ENCODE measurements around the gene PDIA3.
"Not testable (repeated sequence)": the region's sequence is repeated elsewhere in the genome, so short reads cannot be mapped to it uniquely, and the experiment has no call there.

The PDIA3 gene

DNA sequence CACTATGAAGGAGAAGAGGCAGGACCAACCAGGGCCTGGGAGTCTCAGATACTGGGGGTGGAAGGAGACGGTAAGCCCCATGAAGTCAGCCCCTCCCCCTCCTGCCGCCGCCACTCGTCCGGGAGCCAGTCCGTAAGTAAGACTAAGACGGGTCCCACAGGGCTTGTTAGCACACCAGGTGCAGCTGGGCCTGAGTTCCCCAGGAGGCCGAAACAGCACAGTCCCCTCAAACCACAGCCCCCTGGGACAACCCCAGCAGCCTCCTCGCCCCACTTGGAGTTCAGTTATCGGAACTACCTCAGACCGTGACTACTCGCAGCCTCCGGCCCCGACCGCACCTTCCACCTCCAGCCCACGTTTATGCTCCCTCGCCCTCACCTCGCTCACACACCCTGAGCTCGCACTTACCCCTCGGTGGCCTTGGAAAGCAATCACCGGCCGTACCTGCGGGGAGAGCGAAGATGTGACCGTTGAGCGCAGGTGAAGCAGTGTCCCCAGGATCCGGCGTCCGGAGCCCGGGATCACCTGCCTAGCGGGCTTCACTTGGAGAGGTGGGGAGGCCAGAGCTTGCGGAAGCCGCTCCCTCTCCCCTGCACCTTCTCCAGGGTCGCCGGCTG lies 30.0 kb downstream of the PDIA3 start:
- in situ Hi-C loops (cut with MboI; ENCODE audit: low sequenced_read_pairs) = no loop called here

DNA sequence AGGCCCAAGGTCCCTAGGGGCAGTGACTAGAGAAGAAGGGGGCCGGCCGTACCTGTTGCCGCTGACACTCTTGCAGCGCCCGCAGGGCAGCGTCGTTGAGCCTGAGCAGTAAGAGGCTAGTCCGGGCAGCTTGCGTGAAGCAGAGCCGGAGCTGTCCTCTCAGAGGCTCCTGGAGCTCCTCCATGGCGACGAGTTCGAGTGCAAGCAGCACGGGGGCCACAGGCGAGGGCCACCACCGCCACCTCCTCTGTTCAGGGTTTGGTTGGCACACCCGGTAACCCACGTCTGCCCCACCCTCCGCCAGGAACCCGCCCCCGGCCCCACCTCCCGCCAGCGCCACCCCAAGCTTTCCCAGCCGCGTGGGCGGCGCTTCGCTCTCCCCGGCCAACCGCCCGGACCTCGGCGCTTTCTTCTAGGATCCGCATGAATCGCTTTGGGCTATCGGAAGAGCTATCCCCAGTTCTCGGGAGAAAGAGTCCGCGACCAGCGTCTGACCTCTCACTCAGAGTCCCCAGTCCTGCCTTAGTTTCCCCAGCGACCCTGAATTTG lies 30.6 kb downstream of the PDIA3 start, which contains the start of gene ELL3:
Gene ELL3 (minus strand): TSS at position 249 of the 549 bp plus-strand sequence. CDS start 65 bp downstream, at position 184.
- in situ Hi-C loops (cut with MboI; ENCODE audit: low sequenced_read_pairs) = no loop called here

DNA sequence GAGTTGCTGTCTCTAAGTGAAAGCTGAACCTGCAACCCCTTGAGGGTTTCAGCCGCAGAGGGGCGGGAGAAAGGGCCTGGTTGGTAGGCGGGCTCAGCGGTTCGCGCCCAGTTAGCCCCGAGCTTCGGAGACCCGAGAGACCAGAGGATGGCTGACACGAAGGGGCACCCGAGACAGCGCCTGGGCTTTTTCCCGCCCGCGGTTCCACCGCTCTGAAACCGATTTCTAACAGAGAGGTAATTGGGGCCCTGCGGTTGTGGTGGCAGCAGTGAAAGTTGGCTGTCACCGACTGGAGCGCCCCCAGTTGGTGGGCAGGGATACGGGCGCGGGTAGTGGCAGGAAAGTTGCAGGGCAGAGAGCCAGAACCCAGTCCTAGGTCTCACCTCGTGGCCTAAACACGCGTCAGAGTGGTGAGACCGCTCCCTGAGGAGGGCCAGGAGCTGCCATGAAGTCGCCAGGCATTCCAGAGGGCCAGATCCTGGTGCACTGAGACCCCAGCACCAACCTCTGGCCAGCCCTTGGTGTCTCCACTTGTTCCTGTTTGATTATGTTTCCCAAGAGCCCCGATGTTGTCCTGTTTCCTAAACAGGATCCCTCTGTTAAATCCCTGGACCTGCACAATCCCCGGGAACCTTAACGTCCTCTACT lies 31.2 kb downstream of the PDIA3 start:
- in situ Hi-C loops (cut with MboI; ENCODE audit: low sequenced_read_pairs) = no loop called here

DNA sequence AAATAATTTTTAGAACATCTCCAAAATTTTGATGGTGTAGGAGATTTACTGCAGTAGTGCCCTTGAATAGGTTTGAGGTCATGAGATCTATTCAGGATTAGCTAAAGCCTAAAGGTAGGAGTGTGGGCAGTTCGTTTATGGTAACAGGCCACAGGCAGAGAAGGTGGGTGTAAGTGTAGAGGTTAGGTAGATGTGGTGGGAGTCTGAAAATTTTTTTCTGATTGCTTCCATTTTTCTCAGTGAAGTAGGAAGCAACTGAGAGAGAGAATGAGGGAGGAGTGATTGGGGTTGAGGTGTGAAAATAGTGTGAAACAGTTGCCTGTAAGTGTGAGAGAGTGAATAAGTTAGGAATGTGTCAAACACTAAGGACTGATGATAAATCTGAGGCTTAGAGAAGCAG lies 32.8 kb downstream of the PDIA3 start:
- in situ Hi-C loops (cut with MboI; ENCODE audit: low sequenced_read_pairs) = no loop called here

DNA sequence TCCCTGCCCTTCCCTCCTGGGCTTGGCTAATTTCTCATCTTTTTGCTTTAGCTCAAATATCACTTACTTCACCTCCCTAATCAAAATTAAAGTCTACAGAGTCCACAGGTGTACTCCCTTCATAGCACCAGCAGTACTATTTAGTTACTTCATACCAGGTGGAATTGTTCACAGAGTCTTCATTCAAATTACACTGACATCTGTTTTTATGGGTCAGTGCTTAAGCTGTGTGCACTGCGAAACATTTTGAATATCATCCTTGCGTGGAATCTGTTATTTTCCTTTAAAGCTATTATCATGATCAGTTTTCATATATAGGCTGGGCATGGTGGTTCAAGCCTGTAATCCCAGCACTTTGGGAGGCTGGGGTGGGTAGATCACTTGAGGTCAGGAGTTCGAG lies 43.2 kb downstream of the PDIA3 start:
- in situ Hi-C loops (cut with MboI; ENCODE audit: low sequenced_read_pairs) = no loop called here

DNA sequence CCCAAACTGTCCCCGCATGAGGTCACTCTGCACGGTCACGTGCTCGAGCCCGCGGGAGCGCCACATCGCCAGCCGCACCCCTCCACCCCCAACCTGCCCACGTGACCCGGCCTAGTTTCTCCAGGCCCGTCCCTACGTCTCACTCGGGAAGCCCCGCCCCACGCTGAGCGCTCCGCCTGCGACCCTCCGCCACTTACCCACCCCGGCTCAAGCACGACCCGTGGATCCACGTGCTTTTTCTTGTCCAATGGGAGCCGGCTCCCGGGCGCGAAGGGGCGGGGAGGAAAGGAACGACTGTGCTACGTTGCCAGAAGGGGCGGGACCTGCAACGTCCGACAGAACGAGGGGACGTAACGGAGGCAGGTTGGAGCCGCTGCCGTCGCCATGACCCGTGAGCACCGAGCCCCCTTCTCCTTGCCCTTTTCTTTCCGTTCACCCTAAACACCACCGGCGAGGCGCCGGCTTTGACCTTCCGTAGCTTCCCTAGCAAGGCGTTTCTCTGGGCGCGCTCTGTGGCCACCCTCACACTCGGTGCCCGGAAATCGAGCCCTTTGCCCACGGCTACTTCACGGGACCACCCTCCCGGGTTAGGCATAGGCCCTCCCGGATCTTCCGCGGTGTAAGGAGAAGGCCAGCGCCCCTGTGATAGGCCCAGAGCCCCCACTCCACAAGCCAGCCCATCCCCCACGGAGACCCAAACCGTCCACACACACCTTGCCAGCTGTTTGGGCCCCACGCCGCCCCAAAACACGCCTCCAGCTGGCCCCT lies 45.9 kb downstream of the PDIA3 start, which contains the start of gene SERF2:
Gene SERF2 (plus strand): TSS at position 328 of the 768 bp plus-strand sequence. CDS start 57 bp downstream, at position 385.
- in situ Hi-C loops (cut with MboI; ENCODE audit: low sequenced_read_pairs) = no loop called here

DNA sequence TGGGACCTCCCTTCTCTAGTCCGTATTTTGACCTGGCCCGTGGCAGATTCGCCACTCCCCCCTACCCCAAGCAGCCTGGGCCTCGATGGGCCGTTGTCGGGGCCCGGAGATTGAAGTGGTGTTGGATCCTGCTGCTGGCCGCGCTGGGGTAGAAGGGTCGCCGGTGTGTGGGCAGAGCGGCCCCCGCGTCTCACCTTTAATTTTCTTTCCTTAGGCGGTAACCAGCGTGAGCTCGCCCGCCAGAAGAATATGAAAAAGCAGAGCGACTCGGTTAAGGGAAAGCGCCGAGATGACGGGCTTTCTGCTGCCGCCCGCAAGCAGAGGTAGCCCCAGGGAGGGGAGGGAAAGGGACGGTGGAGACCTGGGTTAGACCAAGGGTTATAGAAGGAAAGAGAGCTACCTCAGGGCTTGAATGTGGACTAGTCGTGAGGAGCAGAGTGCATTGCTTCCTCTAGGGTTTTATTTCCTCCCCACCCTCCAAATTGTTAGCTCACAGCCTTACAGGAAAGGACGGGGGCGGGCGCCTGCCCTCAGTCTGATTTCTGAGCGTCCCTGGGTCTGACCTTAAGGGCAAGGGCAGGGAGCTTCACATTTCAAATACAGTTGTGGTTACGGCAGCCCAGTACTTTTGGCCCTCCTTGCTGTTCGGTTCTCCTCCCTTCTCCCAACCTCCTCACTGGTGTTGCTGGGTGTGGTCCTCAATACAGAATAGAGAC lies 46.7 kb downstream of the PDIA3 start:
- in situ Hi-C loops (cut with MboI; ENCODE audit: low sequenced_read_pairs) = no loop called here

DNA sequence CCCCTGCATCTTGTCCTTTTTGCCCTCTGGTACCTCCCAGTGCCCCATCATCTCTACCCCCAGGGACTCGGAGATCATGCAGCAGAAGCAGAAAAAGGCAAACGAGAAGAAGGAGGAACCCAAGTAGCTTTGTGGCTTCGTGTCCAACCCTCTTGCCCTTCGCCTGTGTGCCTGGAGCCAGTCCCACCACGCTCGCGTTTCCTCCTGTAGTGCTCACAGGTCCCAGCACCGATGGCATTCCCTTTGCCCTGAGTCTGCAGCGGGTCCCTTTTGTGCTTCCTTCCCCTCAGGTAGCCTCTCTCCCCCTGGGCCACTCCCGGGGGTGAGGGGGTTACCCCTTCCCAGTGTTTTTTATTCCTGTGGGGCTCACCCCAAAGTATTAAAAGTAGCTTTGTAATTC lies 47.4 kb downstream of the PDIA3 start:
- in situ Hi-C loops (cut with MboI; ENCODE audit: low sequenced_read_pairs) = no loop called here

DNA sequence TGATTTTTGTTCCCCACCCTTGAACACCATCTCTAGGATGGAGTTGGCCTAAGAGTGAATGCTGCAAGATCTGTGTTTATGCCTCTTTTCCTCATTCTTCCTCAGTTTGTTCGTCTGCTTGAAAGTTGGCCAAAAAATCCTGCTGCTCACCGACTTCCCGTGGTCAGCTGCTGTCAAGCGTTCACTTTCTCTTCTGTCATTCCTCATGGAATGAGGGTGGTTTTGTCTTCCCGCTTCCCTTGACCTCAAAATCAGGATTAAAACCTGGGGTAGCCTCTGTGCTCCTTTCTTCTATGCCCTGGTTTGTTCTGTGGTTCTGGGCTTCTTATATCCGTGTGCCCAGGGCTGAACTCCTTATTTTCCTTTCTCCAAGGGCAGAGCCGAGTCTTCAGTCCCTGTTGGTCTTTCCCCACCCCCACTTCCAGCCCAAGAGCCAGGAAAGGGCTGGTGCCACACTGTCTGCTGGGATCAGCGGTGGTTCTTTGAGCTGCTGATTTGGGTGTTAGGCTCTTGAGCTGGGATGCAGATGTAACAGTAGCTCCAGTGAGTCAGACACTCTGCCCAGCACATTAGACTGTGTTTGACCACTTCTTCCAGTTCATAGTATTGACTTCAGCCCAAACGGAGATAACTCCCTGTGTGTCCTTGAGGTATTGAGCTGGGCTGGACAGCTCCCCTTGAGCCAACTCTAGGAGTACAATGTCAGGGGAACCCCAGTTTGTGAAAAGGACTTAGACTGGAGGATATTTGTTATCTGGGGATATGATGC lies 48.2 kb downstream of the PDIA3 start:
- in situ Hi-C loops (cut with MboI; ENCODE audit: low sequenced_read_pairs) = no loop called here

DNA sequence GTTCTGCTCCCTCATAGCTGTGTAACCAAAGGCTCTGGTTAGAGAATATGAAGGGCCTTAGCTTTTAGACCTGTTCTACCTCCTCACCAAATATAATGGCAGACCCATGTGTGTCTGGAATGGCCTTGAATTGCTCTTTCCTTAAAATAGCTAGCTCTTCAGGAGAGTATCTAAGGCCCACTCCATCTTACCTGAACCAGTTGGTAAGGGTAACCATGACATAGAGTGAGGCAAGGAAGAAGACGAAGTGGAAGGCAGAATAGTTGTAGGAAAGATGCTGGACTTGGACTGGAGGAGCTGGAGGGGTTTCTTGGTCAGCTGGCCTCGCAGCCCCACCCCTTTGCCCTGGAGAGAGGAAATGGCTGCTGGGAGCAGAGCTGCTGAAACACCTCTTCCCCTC lies 49.0 kb downstream of the PDIA3 start:
- in situ Hi-C loops (cut with MboI; ENCODE audit: low sequenced_read_pairs) = no loop called here

DNA sequence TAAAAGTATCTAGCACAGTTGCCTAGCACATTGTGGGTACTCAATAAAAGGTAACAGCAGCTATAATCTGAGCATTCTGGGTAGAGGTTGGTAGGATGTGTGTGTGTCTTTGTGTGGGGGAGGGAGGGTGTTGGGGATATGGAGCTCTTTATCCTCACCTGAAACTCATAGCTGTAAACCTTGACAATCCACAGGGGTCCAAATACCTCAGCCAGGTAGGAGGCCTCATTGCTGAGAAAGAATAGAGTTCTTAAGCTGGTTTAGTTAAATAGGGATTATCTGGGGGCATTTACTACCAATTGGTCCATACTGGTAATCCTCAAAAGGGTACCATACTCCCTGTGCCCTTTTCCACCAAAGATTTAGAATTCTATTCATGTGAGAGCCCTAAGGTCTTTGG lies 49.8 kb downstream of the PDIA3 start:
- in situ Hi-C loops (cut with MboI; ENCODE audit: low sequenced_read_pairs) = no loop called here

DNA sequence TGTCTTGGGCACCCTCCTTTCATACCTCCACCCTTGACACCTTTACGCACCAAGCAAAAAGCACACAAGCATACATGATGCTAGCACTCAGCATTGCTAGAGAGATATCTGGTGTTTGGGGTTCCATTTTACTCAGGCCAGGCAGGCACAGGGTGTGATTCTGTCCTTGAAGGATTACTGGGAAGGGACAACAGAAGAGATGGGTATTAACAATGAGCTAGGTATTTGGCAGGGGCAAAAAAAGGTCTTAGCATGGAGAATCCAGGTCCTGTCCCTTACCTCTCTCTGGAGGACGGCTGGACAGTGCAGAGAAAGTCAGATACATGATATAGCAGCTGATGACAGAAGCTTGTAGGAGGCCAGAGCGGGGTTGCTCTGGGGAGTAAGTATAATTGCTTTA lies 50.3 kb downstream of the PDIA3 start:
- in situ Hi-C loops (cut with MboI; ENCODE audit: low sequenced_read_pairs) = no loop called here

DNA sequence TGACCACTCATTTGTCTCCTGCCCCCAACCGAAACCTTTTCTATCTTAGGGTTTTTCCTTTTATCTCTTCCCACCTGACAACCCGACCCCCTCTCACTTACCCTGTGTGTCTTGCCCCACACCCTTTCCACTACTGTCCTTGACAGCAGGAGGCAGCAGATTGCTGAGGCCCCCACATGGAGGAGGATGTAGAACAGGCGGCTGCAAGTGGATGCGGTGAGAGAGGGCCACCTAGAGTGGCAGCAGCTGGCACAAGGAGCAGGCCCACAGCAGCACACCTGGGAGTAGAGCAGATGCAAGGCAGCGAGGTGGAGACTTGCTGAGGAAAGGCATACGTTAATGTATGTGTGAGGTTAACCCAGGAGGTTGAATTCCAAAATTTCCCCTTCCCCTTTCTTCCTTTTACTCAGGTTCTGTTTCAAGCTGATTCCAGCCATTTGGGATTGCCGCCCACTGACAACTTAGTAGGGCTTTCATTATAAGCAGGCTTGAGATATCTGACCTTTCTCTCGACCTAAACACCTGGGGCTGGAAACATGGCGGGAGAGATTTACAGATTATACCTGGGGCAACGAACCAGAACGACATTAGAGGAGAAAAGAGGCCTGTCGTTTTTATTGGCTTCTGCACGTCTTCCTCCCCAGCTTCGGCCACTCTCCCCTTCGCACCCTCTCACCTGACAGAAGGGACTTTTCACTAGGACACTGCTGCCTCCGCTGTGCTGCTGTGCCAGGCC lies 53.1 kb downstream of the PDIA3 start:
- in situ Hi-C loops (cut with MboI; ENCODE audit: low sequenced_read_pairs) = no loop called here

DNA sequence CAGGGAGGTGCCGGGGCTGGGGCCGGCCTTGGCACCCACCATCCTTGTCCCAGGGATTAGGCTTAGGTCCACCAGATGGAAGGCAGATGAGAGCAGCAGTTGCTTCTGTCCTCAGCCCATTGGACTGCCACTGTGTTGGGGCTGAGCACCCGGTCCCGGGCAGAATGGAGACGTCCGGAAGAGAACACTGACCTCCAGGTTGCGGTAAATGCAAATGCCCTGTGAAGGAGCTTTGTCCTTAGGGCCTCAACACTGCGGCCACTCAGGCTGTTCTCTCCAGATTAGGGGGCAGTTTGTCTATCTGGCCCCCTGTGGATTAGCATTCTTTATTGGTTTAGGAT lies 53.7 kb downstream of the PDIA3 start, which contains the start of gene SERINC4:
Gene SERINC4 (minus strand): TSS at position 276 of the 341 bp plus-strand sequence. CDS start 234 bp downstream, at position 42.
- in situ Hi-C loops (cut with MboI; ENCODE audit: low sequenced_read_pairs) = no loop called here

DNA sequence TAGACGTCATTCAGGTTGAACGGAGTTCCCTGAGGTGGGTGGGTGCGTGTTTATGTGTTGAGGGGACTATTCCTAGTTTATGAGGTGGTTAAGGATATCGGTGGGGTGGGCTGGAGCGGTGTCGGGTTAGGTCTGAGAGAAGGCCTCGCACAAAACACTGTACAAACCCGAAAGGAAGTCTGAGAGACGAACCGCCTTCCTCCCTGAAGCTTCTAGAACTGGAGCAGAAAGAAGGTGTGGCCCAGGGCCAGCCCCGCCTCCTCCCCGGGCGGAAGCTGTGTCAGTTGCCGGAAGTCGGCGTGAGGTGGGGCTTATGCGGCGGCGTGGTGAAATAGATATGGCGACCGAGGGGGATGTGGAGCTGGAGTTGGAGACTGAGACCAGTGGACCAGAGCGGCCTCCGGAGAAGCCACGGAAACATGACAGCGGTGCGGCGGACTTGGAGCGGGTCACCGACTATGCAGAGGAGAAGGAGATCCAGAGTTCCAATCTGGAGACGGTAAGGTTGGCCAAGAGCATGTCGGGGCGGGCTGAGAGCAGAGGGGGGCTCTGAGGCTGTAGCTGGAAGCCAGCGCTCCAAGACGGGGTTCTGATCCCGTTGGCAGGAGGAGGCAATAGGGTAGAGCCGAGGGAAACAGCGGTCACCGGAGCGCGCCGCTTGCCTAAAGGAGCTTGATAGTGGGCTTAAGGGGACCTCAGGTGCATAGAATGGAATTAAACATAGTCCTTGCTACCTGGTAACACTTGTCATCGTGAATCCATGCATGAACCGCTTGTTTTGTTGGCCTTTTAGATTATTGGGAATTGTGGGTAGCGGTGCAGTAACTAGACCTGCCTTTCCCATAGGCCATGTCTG lies 54.3 kb downstream of the PDIA3 start, which contains the start of gene HYPK:
Gene HYPK (plus strand): TSS at position 314 of the 856 bp plus-strand sequence. CDS start 24 bp downstream, at position 338.
- in situ Hi-C loops (cut with MboI; ENCODE audit: low sequenced_read_pairs) = no loop called here

DNA sequence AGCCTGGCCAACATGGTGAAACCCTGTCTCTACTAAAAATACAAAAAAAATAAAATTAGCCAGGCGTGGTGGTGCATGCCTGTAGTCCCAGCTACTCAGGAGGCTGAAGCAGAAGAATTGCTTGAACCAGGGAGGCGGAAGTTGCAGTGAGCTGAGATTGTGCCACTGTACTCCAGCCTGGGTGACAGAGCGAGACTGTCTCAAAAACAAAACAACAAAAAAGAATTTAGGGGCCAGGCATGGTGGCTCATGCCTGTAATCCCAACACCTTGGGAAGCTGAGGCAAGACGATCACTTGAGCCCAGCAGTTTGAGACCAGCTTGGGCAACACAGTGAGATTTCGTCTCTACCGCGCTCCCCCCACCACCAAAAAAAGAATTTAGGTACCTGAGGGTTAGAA lies 56.4 kb downstream of the PDIA3 start:
- in situ Hi-C loops (cut with MboI; ENCODE audit: low sequenced_read_pairs) = not testable (repeated sequence)

DNA sequence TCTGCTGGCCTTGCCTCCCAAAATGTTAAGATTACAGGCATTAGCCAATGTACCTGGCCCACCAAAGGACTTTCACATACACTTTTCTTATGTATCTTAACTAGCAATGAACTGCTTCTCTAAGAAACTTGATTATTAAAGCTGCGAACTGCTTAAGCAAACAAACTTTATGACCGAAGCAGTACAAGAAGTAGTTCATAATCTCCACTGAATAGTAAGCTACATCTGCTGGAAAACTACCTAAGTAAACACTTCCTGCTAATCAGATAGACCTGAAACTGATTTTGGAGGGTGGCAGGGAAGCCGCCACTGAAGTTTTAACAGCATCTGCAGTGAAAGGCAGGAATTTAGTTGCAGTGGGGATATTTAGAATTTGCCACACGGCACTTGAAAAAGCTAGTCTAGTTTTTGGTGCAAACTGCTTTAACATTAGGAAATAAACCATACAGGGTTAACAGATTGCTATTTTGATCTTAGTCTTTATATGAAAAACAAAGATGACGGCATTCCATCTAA lies 62.3 kb downstream of the PDIA3 start:
- in situ Hi-C loops (cut with MboI; ENCODE audit: low sequenced_read_pairs) = no loop called here

DNA sequence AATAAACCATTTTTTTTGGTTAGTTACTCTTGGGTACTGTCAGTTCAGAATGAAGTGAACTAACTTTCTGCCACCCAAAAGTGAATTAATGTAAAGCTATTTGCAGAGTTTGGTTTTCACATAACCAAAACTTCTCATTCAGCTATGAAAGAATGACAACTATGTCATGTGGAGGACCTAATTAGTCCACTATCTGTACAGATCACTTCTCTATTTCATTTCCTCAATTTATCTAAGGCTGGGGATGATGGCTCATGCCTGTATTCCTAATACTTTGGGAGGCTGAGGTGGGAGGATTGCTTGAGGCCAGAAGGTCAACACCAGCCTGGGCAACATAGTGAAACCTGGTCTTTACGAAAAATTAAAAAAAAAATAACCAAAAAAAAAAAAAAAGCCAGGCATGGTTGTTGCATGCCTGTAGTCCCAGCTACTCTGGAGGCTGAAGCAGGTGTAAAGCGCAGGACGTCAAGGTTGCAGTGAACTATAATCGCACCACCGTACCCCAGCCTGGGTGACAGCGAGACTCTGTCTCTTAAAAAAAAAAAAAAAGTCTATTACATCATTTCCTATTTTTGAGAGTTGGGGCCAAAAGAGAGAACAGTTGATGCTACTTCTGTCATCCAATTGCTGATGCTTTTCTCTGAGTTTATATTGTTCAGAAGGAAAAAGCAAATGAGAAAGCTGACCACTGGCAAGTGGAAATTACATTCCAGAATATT lies 62.9 kb downstream of the PDIA3 start:
- in situ Hi-C loops (cut with MboI; ENCODE audit: low sequenced_read_pairs) = no loop called here
